CD14-positive monocyte (primary cell): ENCODE data around the gene MORF4L2. TPM values are rescaled to one million over a fixed set of nuclear protein-coding genes. Genes with fewer than 3 reads are reported as not detected.

ENCODE experiments used
- DNase-seq, 3 donors: peaks; one replicate each; pipeline ENCODE4 v3.0.0-alpha.2; 2011 to 2022
- H2AFZ ChIP-seq: 2 replicates; pipeline ENCODE4 v1.6.0; 2012; ENCODE audit warnings: mild to moderate bottlenecking, low read depth, low read length, inconsistent platforms; ENCODE audit not compliant: insufficient read depth, poor library complexity, severe bottlenecking
- H3K27ac ChIP-seq, 2 donors: 1 replicate in 1 of 2; 2 replicates in 1 of 2; pipeline ENCODE4 v1.5.1; 2012 to 2013; ENCODE audit warnings: low read length in 2 of 2, control low read depth in 1 of 2, inconsistent platforms in 1 of 2, low read depth in 1 of 2, mild to moderate bottlenecking in 1 of 2
- H3K27me3 ChIP-seq, 2 donors: one replicate each; pipeline versions ENCODE4 v1.6.0 to v1.6.1; 2011 to 2013; ENCODE audit warnings: low read length in 2 of 2; ENCODE audit not compliant: control insufficient read depth in 2 of 2, insufficient read depth in 2 of 2
- H3K36me3 ChIP-seq, 2 donors: replicated peaks in 1 of 2; 1 replicate in 1 of 2; 2 replicates in 1 of 2; pipeline versions ENCODE4 v1.5.1 to v1.6.1; 2012 to 2013; ENCODE audit warnings: low read length in 2 of 2, control low read depth in 1 of 2, inconsistent platforms in 1 of 2, mild to moderate bottlenecking in 1 of 2; ENCODE audit not compliant: insufficient read depth in 2 of 2, control insufficient read depth in 1 of 2
- H3K4me1 ChIP-seq, 2 donors: 1 replicate in 1 of 2; 2 replicates in 1 of 2; pipeline versions ENCODE4 v1.5.1 to v1.6.1; 2012 to 2013; ENCODE audit warnings: low read length in 2 of 2, control low read depth in 1 of 2, inconsistent platforms in 1 of 2, mild to moderate bottlenecking in 1 of 2, moderate library complexity in 1 of 2; ENCODE audit not compliant: insufficient read depth in 2 of 2, control insufficient read depth in 1 of 2
- H3K4me2 ChIP-seq: replicated peaks from 2 replicates; pipeline ENCODE3; 2012; ENCODE audit warnings: low read length, moderate library complexity, mild to moderate bottlenecking; ENCODE audit not compliant: poor library complexity, severe bottlenecking; ENCODE audit errors: extremely low read depth
- H3K4me3 ChIP-seq, 3 experiments: fragments of 200-600 bp in 1 of 3; sonication (generic) in 1 of 3; replicated peaks in 1 of 3; 1 replicate in 2 of 3; 2 replicates in 1 of 3; pipeline ENCODE4 v1.5.1; 2011 to 2013; ENCODE audit warnings: low read length in 3 of 3, mild to moderate bottlenecking in 3 of 3, control low read depth in 2 of 3, low read depth in 2 of 3, inconsistent platforms in 1 of 3, moderate library complexity in 1 of 3
- H3K79me2 ChIP-seq: 2 replicates; pipeline ENCODE4 v1.6.0; 2012; ENCODE audit warnings: mild to moderate bottlenecking, control low read depth, inconsistent platforms, low read length, moderate library complexity; ENCODE audit not compliant: insufficient read depth
- H3K9ac ChIP-seq: 2 replicates; pipeline ENCODE4 v1.6.0; 2017; ENCODE audit warnings: low read length, mild to moderate bottlenecking; ENCODE audit not compliant: insufficient read depth, poor library complexity, severe bottlenecking
- H3K9me3 ChIP-seq, 2 donors: replicated peaks in 1 of 2; 1 replicate in 1 of 2; 2 replicates in 1 of 2; pipeline versions ENCODE4 v1.5.1 to v1.6.1; 2012 to 2013; ENCODE audit warnings: low read length in 2 of 2, control low read depth in 1 of 2; ENCODE audit not compliant: control insufficient read depth in 1 of 2, insufficient read depth in 1 of 2
- H4K20me1 ChIP-seq: 2 replicates; pipeline ENCODE4 v1.6.0; 2012; ENCODE audit warnings: mild to moderate bottlenecking, low read length, control low read depth, moderate library complexity; ENCODE audit not compliant: insufficient read depth
- H3K27ac Mint-ChIP-seq, 7 donors: one replicate each; pipeline ENCODE4 v1.8.0; 2020; ENCODE audit warnings: mild to moderate bottlenecking in 7 of 7, mixed read lengths in 7 of 7, moderate library complexity in 6 of 7, inconsistent platforms in 2 of 7
- H3K27me3 Mint-ChIP-seq, 3 donors: one replicate each; pipeline ENCODE4 v1.8.0; 2021 to 2022; ENCODE audit warnings: low read depth in 3 of 3, mild to moderate bottlenecking in 3 of 3, mixed read lengths in 3 of 3, moderate library complexity in 3 of 3, inconsistent platforms in 1 of 3
- H3K36me3 Mint-ChIP-seq, 2 donors: one replicate each; pipeline ENCODE4 v1.8.0; 2020; ENCODE audit warnings: mixed read lengths in 2 of 2, inconsistent platforms in 1 of 2, mild to moderate bottlenecking in 1 of 2
- H3K4me1 Mint-ChIP-seq: one replicate; pipeline ENCODE4 v1.8.0; 2020; ENCODE audit warnings: mild to moderate bottlenecking, mixed read lengths
- H3K4me3 Mint-ChIP-seq, 2 donors: one replicate each; pipeline ENCODE4 v1.8.0; 2020; ENCODE audit warnings: mild to moderate bottlenecking in 2 of 2, mixed read lengths in 2 of 2, moderate library complexity in 1 of 2
- H3K9me3 Mint-ChIP-seq, 7 donors: one replicate each; pipeline ENCODE4 v1.8.0; 2020 to 2022; ENCODE audit warnings: mixed read lengths in 7 of 7, mild to moderate bottlenecking in 6 of 7, moderate library complexity in 6 of 7, inconsistent platforms in 2 of 7
- CTCF ChIP-seq: fragments of 200-600 bp; IDR thresholded peaks from one replicate; pipeline ENCODE4 v1.8.0; 2022; ENCODE audit warnings: antibody characterized with exemption, mild to moderate bottlenecking
- intact Hi-C, 2 donors: fragments of 100-400 bp; cut with micrococcal nuclease; formaldehyde crosslinking; loops; one replicate each; pipeline versions ENCODE4 v1.15.0 to v1.15.1; 2023
- polyA plus RNA-seq, 3 donors: library from polyadenylated mRNA; depleted of rRNA in 1 of 3; unstranded in 2 of 3; stranded (reverse) in 1 of 3; fragments of 300-500 nt in 2 of 3; fragments of >200 nt in 1 of 3; fragmentation: Illumina TruSeq in 2 of 3; gene quantifications; 1 replicate in 2 of 3; 2 replicates in 1 of 3; pipeline ENCODE4 v1.2.3, GENCODE V29; 2012 to 2021

MORF4L2 gene
- polyA plus RNA-seq, 3 donors = 83.5 to 86.4 (median 83.9) TPM

- DNase-seq = peak in 1 of 3 donors; percentile 23
- H3K27me3 ChIP-seq = no peaks in the 10 kb centered on the region
- H3K4me2 ChIP-seq = no peak overlapping the region
- H3K27ac Mint-ChIP-seq = no peak overlapping the region
- no peak overlapping the region for H3K9ac ChIP-seq
- no peaks in the 10 kb centered on the region for H3K9me3 ChIP-seq
- no peaks in the 10 kb centered on the region for H3K9me3 Mint-ChIP-seq
- no peak overlapping the region for H3K4me3 Mint-ChIP-seq
- H3K4me1 Mint-ChIP-seq = peaks cover 14% of the 10 kb centered on the region
- no peak overlapping the region for H3K4me3 ChIP-seq
- no peaks in the 10 kb centered on the region for H3K36me3 ChIP-seq
- H3K36me3 Mint-ChIP-seq = no peaks in the 10 kb centered on the region
- H3K27ac ChIP-seq = no peak overlapping the region
- no peaks in the 10 kb centered on the region for H3K79me2 ChIP-seq
- peaks cover 0 to 7% (median 0%) of the 10 kb centered on the region in 3 donors for H3K27me3 Mint-ChIP-seq
- peaks cover 0 to 5% of the 10 kb centered on the region in 2 donors for H3K4me1 ChIP-seq
- TF ChIP-seq CTCF = no peak
- intact Hi-C loops = no loop called here
- no peak overlapping the region for H2AFZ ChIP-seq
- H4K20me1 ChIP-seq = no peaks in the 10 kb centered on the region
Observed at GRCh38 chrX:103626855-103627254, 59.6 kb downstream of the MORF4L2 start.

Other genes with a start within 250 kb of the MORF4L2 start
- gene RAB40A, start 167.2 kb downstream of the MORF4L2 start, polyA plus RNA-seq = not detected
- 10 to 100 TPM in 1 of 3 donors, 1 to 10 TPM in 2; 3.0 to 10.7 (median 8.5) TPM for gene TCEAL4, start 101.2 kb downstream of the MORF4L2 start, polyA plus RNA-seq
- 1 to 10 TPM; 1.8 to 3.7 (median 2.1) TPM for gene TCEAL3, start 78.7 kb downstream of the MORF4L2 start, polyA plus RNA-seq
- 10 to 100 TPM in 1 of 3 donors, 1 to 10 TPM in 2; 5.5 to 11.4 (median 5.8) TPM for gene TCEAL1, start 57.7 kb downstream of the MORF4L2 start, polyA plus RNA-seq
- not detected for gene TMEM31, start 24.2 kb upstream of the MORF4L2 start, polyA plus RNA-seq
- not detected for gene PLP1, start 90.1 kb upstream of the MORF4L2 start, polyA plus RNA-seq
- gene RAB9B, start 145.6 kb upstream of the MORF4L2 start, polyA plus RNA-seq = under 1 TPM in 2 of 3 donors, not detected in 1; 0.01 to 0.08 TPM